ENCODE results near the gene FIBP. TPM values are rescaled to one million over a fixed set of nuclear protein-coding genes. Genes with fewer than 3 reads are reported as not detected.
A peak's percentile ranks its signal among the peaks of the same experiment; 100 is the strongest.

Gene FIBP
- total and polyA plus RNA-seq, 4 donors = 47.1 to 77.2 (median 62.2) TPM

DNA sequence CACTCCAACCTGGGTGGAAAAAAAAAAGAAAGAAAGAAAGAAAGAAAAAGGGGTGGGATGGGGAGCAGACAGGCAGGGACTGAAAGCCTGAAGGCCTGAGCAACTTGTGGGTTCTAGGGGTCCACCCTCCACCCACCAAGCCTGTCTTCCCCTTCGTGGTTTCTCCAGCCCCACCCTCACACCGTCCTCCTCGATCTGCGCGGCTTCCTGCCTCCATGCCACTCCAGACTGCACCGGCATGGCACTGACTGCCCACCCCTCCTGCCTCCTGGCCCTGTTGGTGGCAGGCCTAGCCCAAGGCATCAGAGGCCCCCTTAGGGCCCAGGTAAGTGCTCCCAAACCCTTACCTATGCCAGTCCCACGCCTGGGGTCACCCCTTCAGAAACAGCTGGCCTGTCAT lies 8.7 kb downstream of the FIBP start, which contains the start of gene CTSW:
CTSW (plus strand) TSS at position 221 of the 400 bp plus-strand sequence; CDS start at position 239, 18 bp downstream.
- H3K27me3 ChIP-seq (ENCODE audit: control insufficient read depth in 3 of 3, insufficient read depth in 3 of 3, low read length in 2 of 3) = no peaks in the 10 kb centered on the region
- DNase-seq (no peak), ATAC-seq (ENCODE audit: insufficient read depth, low FRiP score) (no peak)
- H3K36me3 ChIP-seq (ENCODE audit: control insufficient read depth in 4 of 4, insufficient read depth in 4 of 4, low read length in 4 of 4) = peaks cover 7 to 23% (median 15%) of the 10 kb centered on the region in 4 donors
- peaks cover 0 to 5% (median 0%) of the 10 kb centered on the region in 5 donors for H3K4me1 ChIP-seq (ENCODE audit: control insufficient read depth in 5 of 5, insufficient read depth in 5 of 5, low read length in 5 of 5)
- no peak within 1 kb of the TSS for H3K27ac ChIP-seq (ENCODE audit: low read depth in 1 of 2, low read length in 1 of 2)
- 14 to 22% methylated on average over 7 of the region's 7 CpGs for whole genome bisulfite sequencing, 2 donors
- H3K9ac ChIP-seq (ENCODE audit: insufficient read depth in 1 of 2, low read length in 2 of 2) = no peak within 1 kb of the TSS
- TF ChIP-seq, protein P1, sequence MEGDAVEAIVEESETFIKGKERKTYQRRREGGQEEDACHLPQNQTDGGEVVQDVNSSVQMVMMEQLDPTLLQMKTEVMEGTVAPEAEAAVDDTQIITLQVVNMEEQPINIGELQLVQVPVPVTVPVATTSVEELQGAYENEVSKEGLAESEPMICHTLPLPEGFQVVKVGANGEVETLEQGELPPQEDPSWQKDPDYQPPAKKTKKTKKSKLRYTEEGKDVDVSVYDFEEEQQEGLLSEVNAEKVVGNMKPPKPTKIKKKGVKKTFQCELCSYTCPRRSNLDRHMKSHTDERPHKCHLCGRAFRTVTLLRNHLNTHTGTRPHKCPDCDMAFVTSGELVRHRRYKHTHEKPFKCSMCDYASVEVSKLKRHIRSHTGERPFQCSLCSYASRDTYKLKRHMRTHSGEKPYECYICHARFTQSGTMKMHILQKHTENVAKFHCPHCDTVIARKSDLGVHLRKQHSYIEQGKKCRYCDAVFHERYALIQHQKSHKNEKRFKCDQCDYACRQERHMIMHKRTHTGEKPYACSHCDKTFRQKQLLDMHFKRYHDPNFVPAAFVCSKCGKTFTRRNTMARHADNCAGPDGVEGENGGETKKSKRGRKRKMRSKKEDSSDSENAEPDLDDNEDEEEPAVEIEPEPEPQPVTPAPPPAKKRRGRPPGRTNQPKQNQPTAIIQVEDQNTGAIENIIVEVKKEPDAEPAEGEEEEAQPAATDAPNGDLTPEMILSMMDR (IDR thresholded peaks at IDR 0.05; ENCODE audit: control extremely low read depth, extremely low read depth) = no peak
- H3K4me3 ChIP-seq = no peak within 1 kb of the TSS
- H3K9me3 ChIP-seq (ENCODE audit: control insufficient read depth in 4 of 4, insufficient read depth in 3 of 4, low read length in 3 of 4) = no peaks in the 10 kb centered on the region

DNA sequence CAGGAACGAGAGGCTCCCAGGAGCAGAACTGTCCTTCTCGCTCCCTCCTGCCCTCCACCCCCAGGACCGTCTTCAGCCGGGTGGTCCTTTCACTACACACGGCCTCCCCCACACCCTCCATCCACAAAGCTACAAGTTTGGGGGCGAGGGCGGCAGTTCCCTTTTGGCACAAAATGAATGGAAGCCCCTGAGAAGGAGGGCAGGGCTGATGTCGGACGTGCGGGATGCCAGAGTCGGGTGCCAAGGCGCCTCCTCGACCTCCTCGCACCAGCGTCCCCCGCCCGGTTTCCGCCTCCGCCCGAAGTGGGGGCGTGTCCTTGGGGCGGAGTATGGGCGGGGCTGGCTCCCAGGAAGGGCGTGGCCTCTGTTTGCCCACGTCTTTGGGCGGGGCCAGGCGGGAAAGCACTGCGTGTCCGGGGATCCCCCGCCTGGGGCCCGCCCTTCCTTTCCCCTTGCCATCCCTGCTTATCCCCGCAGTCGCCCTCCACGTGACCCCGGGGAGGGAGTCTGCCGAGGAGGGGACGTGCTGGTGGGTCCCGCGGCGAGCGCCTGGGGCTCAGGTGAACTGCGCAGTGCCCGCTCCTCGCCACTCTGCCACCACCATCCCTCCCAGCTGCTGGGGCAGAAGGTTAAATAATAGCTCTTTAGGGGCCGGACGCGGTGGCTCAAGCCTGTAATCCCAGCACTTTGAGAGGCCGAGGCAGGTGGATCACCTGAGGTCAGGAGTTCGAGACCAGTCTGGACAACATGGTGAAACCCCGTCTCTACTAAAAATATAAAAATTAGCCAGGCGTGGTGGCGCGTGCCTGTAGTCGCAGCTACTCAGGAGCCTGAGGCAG lies 14.7 kb downstream of the FIBP start:
- WGBS, 2 donors = 7 to 9% methylated on average over 44 to 54 of the region's 54 CpGs
- peak overlapping the region; percentile 67 to 87 for H3K27ac ChIP-seq (ENCODE audit: low read depth in 1 of 2, low read length in 1 of 2)
- peaks cover 0 to 27% (median 9%) of the 10 kb centered on the region in 5 donors for H3K4me1 ChIP-seq (ENCODE audit: control insufficient read depth in 5 of 5, insufficient read depth in 5 of 5, low read length in 5 of 5)
- peak overlapping the region; percentile 17 for H3K4me3 ChIP-seq
- peak overlapping the region in 1 of 2 donors; percentile 61 for H3K9ac ChIP-seq (ENCODE audit: insufficient read depth in 1 of 2, low read length in 2 of 2)
- TF ChIP-seq, protein P1 (IDR thresholded peaks at IDR 0.05; ENCODE audit: control extremely low read depth, extremely low read depth) = no peak
- DNase-seq = peak; percentile 96 to 97 (median 97)
- no peaks in the 10 kb centered on the region for H3K27me3 ChIP-seq (ENCODE audit: control insufficient read depth in 3 of 3, insufficient read depth in 3 of 3, low read length in 2 of 3)
- peaks cover 0 to 26% (median 9%) of the 10 kb centered on the region in 4 donors for H3K36me3 ChIP-seq (ENCODE audit: control insufficient read depth in 4 of 4, insufficient read depth in 4 of 4, low read length in 4 of 4)
- H3K9me3 ChIP-seq (ENCODE audit: control insufficient read depth in 4 of 4, insufficient read depth in 3 of 4, low read length in 3 of 4) = no peaks in the 10 kb centered on the region
- peak; percentile 97 for ATAC-seq (ENCODE audit: insufficient read depth, low FRiP score)

DNA sequence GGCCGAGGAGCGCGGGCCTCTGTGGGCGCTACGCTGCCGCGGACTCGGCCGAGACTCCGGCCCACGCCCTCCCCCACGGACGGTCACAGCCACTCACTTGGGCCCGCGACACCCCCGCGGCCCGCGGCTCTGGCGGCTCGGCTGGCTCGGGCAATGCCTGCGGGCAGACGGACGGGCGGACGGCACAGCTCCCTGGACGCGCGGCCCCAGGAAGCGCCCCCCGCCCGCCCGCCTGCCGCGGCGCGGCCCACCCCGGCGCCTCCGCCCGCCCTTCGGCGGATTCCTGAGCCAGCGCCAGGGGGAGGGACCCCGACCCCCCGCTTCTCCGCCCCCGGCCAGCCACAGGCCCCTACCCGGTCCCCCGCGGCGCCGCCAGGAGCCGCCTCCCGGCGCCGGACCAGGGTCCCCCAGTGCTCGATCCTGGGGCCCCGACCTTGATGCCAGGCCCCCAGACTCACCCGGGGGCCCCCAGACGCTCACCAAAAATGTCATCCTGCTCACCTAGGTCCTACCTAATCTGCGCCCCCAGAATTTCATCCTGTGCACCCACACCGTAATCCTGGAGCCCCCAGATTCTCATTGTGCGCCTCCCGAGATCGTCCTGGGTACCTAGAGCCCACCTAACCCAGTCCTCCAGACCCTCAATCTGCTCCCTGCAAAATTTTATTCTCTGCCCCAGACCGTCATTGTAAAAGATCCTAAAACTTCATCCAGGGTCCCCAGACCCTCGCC lies 15.5 kb downstream of the FIBP start, which contains the start of gene EFEMP2:
EFEMP2 (minus strand) TSS at position 215 of the 732 bp plus-strand sequence. CDS start 446 bp downstream, outside the sequence.
- Histone ChIP-seq H3K9me3 (ENCODE audit: control insufficient read depth in 4 of 4, insufficient read depth in 3 of 4, low read length in 3 of 4) (no peaks in the 10 kb centered on the region), H3K4me3 (peak within 1 kb of the TSS; percentile 51), H3K27me3 (ENCODE audit: control insufficient read depth in 3 of 3, insufficient read depth in 3 of 3, low read length in 2 of 3) (no peaks in the 10 kb centered on the region), H3K27ac (ENCODE audit: low read depth in 1 of 2, low read length in 1 of 2) (peak within 1 kb of the TSS; percentile 67 to 89), H3K36me3 (ENCODE audit: control insufficient read depth in 4 of 4, insufficient read depth in 4 of 4, low read length in 4 of 4) (peaks cover 0 to 33% (median 10%) of the 10 kb centered on the region in 4 donors), H3K4me1 (ENCODE audit: control insufficient read depth in 5 of 5, insufficient read depth in 5 of 5, low read length in 5 of 5) (peaks cover 0 to 27% (median 9%) of the 10 kb centered on the region in 5 donors), H3K9ac (ENCODE audit: insufficient read depth in 1 of 2, low read length in 2 of 2) (peak within 1 kb of the TSS; percentile 61 to 74)
- ATAC-seq (ENCODE audit: insufficient read depth, low FRiP score) = no peak
- 2 to 3% methylated on average over 36 to 69 of the region's 69 CpGs for WGBS, 2 donors
- TF ChIP-seq, protein P1 (IDR thresholded peaks at IDR 0.05; ENCODE audit: control extremely low read depth, extremely low read depth) = no peak
- peak; percentile 82 to 92 (median 89) for DNase-seq

Measured in lung (tissue), 12 donors.